GM18508 (cell line): ENCODE data around the gene UBE2QL1.

ENCODE experiments used
- ATAC-seq: cut with Tn5 transposase; IDR thresholded peaks from one replicate; pipeline ENCODE4 v1.9.1; 2021; ENCODE audit warnings: moderate number of reproducible peaks; ENCODE audit not compliant: insufficient read depth, unreplicated experiment

Gene UBE2QL1

GRCh38 chr5:6452622-6453504 is 4.2 kb downstream of the UBE2QL1 start:
- no peak for ATAC-seq

GRCh38 chr5:6453937-6454560 is 5.4 kb downstream of the UBE2QL1 start:
- ATAC-seq: no peak

DNA sequence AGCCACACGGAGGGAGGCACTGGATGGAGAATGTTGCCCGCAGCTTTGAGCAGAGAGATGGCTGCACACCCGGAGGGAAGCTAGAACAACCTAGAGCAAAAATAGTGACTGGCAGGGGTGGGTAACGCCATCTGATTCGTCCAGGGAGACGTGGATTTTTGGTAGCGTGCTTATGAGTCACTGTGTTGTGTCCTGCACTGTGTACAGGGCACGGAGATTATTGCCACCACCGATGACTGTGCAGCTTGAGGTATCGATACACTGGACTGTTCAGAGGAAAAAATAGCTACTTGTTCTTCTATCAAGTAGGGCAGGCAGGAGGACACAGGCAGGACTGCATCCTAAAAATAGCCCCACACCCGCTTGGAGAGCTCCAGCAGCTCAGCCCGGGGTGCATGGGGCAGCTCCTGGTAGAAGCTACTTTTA is 6.0 kb downstream of the UBE2QL1 start:
- no peak for ATAC-seq

GRCh38 chr5:6455571-6456200 is 7.0 kb downstream of the UBE2QL1 start:
- ATAC-seq: no peak

GRCh38 chr5:6456766-6457370 is 8.2 kb downstream of the UBE2QL1 start:
- ATAC-seq: no peak

GRCh38 chr5:6457592-6457991 is 8.9 kb downstream of the UBE2QL1 start:
- ATAC-seq: no peak

- ATAC-seq: no peak
Measured at GRCh38 chr5:6458833-6459232, 10.2 kb downstream of the UBE2QL1 start.

DNA sequence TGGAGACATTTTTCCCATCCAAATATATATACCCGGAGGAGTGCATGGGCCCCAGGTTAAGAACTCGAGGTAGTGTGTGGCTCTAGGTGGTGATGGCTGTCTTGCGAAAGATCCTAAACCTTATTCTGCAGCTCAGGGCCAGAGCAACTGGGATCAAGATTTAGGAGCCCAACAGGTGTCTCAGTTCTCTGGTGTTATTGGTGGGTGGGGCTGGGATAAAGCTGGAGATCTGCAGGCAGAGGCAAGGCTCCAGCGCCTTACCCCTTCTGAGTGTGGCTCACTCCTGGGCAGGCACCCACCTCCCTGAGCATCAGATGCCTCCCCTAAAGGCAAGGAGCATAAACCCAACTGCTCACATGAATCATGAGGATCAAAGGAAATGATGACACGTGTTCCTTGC is 11.2 kb downstream of the UBE2QL1 start:
- no peak for ATAC-seq

DNA sequence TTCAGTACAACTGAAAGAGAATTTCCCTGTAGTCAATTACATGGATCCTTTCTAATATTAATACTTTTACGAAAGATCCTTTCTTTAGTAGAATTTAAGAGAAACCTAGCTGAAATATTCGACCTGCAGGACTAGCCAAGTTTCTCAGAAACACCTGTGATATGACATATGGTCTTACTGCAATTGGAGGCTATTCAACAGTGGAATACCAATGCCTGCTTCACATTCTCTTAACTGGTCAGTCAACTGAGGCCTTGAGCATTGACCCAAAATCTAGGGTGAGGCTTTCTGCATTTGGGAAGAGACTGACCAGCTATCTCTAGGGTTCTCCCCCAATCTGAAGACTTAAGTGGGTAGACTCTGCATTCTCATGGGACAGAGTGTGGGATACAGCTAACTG is 12.3 kb downstream of the UBE2QL1 start:
- no peak for ATAC-seq

GRCh38 chr5:6461793-6462650 is 13.4 kb downstream of the UBE2QL1 start:
- no peak for ATAC-seq

- no peak for ATAC-seq
Measured at GRCh38 chr5:6462671-6463070, 14.0 kb downstream of the UBE2QL1 start.

- no peak for ATAC-seq
Measured at GRCh38 chr5:6464441-6464840, 15.8 kb downstream of the UBE2QL1 start.

DNA sequence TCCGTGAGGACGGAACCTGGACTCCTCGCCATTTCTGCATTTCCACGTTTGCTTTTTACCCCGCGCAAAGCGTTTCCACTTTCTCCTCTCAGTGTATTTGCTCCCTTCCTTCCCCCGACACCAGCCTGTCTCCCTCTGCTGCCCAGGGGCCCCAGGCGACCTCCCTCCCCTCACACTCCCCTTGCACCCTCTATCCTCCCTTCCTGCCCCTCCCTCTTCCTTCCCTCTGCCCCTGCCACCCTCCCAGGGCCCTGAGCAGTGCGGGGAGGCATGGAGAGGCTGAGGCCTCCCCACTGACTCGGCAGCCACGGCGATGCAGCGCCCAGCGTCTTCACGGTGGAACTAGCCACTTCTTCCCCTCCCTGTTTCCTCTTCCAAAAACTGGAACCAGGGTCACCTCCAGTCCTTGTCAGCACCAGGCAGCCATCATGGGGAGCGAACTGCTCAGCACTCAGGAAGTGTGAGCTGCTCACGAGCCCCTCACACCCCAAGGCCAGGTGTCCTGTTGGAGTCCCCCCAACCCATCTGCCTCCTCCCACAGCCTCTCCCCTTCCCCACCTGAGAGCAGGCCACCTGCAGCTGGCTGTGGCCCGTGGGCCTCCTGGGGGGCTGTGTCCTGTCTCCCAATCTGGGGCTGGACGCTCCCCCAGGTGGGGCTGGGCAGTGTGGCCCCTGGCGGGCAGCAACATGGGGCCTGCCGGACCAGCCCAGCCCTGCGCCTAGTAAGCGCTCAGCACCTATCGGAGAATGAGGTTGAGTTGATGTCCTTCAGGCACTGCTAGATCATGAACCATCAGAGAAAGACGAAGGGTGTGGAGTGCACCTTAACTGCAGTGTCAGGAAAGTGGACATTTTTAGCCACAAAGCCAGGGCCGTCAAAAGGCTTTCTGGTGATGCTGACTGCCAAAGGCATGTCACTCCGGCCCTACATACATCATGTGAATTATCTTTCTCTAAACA is 17.5 kb downstream of the UBE2QL1 start:
- ATAC-seq: no peak

DNA sequence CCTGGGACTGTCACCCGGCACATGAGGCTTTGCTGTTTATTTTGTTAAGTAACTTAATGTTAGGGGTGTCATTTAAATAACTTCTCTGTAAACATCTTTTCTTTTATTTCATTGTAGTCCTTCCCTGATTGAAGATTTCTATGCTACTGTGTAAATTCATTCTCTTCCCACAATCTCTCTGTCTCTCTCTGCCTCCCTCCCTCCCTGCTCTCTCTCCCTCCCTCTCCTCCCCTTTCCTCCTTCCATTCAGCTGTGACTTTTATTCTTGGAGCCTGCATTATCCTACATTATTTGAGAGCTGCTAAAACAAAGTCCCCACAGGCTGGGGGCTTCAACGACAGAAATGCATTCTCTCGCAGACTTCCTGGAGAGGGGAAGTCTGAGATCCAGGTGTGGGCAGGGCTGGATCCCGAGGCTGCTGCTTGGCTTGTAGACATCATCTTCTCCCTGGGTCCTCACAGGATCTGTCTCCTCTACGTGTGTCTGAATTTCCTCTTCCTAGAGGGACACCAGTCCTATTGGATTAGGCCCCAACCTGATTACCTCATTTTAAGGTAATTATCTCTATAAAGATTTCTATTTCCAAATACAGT is 18.4 kb downstream of the UBE2QL1 start:
- no peak for ATAC-seq

- ATAC-seq: no peak
Measured at GRCh38 chr5:6467591-6467990, 18.9 kb downstream of the UBE2QL1 start.

GRCh38 chr5:6468104-6468503 is 19.4 kb downstream of the UBE2QL1 start:
- no peak for ATAC-seq

DNA sequence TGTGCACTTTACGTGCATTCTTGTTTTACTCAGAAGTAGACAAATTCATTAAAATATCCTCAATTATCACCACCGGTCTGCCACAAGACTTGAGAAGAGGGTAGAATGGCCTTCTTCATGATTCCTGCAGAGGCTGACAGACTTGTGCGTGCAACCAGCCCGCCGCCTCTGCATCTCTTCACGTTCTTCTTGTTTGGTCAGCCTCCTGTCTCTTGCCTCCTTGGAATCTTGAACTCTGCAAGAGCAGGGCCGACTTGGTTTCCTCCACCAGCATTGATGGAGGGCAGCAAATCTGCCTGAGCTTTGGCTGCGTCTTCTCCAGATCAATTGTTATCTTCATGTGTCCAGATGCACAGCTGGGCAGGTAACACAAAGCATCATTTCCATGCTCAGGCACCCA is 20.2 kb downstream of the UBE2QL1 start:
- ATAC-seq: no peak

DNA sequence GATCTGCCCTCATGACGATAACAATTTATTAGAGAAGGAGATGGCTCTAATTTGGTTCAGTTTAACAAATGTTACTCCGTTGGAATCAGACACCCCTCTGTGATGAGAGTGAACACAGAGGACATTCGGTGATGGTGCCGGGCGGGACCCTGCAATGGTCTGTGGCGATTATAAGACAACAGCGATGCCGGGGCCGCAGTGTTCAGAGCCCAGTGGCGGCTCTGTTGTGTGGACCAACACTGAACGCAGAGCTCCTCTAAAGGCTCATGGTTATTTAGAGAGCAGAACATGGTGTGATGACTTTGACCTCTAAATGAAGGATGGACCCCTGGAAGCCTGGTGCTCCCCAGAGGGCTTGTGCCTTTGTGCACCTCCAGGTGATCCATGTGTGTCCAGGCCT is 21.2 kb downstream of the UBE2QL1 start:
- ATAC-seq: no peak

DNA sequence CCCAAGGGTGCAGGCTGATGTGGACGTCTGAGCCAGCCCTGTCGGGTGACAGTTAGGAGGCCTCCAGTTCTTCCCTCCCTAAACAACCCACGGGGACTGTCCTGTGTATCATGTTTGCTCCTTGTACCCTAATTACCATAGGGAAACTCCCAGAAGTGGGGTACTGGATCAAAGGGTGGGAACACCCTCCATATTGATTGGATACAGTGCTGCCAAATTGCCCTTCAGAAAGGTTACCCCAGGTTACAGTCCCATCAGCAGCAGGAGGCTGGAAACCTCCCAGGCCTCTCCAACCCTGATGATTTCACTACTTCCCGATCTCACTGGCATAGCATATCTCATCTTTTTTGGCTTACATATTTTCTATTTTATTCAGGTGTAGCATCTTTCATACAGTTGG is 22.0 kb downstream of the UBE2QL1 start:
- ATAC-seq: no peak
